WTC11 (cell line): ENCODE measurements around the gene STRADB. TPM values are rescaled to one million over a fixed set of nuclear protein-coding genes. Genes with fewer than 3 reads are reported as not detected.

ENCODE experiments used
- ATAC-seq: fragments of 200-7000 bp; cut with Tn5 transposase; 2 replicates; pipeline ENCODE4 v1.10.0; 2021; ENCODE audit warnings: mild to moderate bottlenecking, moderate library complexity
- CTCF ChIA-PET: fragments of 300-600 bp; sonication (Branson Sonifier 250); formaldehyde crosslinking; loops from one replicate; lab custom pipeline; 2021; ENCODE audit warnings: antibody characterized with exemption; lab: Charles Lee
- POLR2A ChIA-PET: fragments of 350-600 bp; sonication (Branson Sonifier 250); formaldehyde crosslinking; loops from one replicate; lab custom pipeline; 2021; ENCODE audit warnings: antibody characterized with exemption; lab: Charles Lee
- DNase-seq: peaks from one replicate; pipeline ENCODE4 v3.0.0; 2021; ENCODE audit warnings: low spot score
- H3K27ac Mint-ChIP-seq: 2 replicates; pipeline ENCODE4 v1.8.0; 2021; ENCODE audit warnings: mixed read lengths
- H3K27me3 Mint-ChIP-seq: 2 replicates; pipeline ENCODE4 v1.8.0; 2021; ENCODE audit warnings: low read depth, mild to moderate bottlenecking, moderate library complexity, mixed read lengths
- H3K36me3 Mint-ChIP-seq: 2 replicates; pipeline ENCODE4 v1.8.0; 2021; ENCODE audit warnings: mixed read lengths
- H3K4me1 Mint-ChIP-seq: 2 replicates; pipeline ENCODE4 v1.8.0; 2022; ENCODE audit warnings: mixed read lengths
- H3K4me3 Mint-ChIP-seq: 2 replicates; pipeline ENCODE4 v1.8.0; 2021; ENCODE audit warnings: mild to moderate bottlenecking, moderate library complexity, mixed read lengths
- H3K9me3 Mint-ChIP-seq: 2 replicates; pipeline ENCODE4 v1.8.0; 2021; ENCODE audit warnings: mixed read lengths
- AFF4 ChIP-seq: sonication (generic); formaldehyde crosslinking; IDR thresholded peaks from 2 replicates; pipeline ENCODE4 v1.8.1; 2023; ENCODE audit warnings: mild to moderate bottlenecking, missing genetic modification reagents, borderline replicate concordance
- ATF1 ChIP-seq: sonication (generic); formaldehyde crosslinking; IDR thresholded peaks from 2 replicates; pipeline ENCODE4 v1.8.1; 2023; ENCODE audit warnings: mild to moderate bottlenecking, moderate library complexity, missing genetic modification reagents
- ATF6 ChIP-seq: sonication (generic); formaldehyde crosslinking; IDR thresholded peaks from 2 replicates; pipeline ENCODE4 v1.8.1; 2023; ENCODE audit warnings: mild to moderate bottlenecking, missing genetic modification reagents
- CBFB ChIP-seq: sonication (generic); formaldehyde crosslinking; IDR thresholded peaks from 2 replicates; pipeline ENCODE4 v1.8.1; 2022; ENCODE audit warnings: mild to moderate bottlenecking, low read depth, missing genetic modification reagents
- CDX4 ChIP-seq: fragments of 250-450 bp; sonication (Bioruptor Pico); IDR thresholded peaks from 2 replicates; pipeline ENCODE4 v1.9.0; 2021; ENCODE audit warnings: moderate library complexity, mild to moderate bottlenecking, inconsistent platforms, borderline replicate concordance
- CREB1 ChIP-seq: sonication (generic); formaldehyde crosslinking; IDR thresholded peaks from 2 replicates; pipeline ENCODE4 v1.8.0; 2023; ENCODE audit warnings: mild to moderate bottlenecking, missing genetic modification reagents
- CTCF ChIP-seq: fragments of 200-600 bp; IDR thresholded peaks from 2 replicates; pipeline ENCODE4 v1.8.0; 2022; ENCODE audit warnings: antibody characterized with exemption
- FOXP4 ChIP-seq: sonication (generic); formaldehyde crosslinking; IDR thresholded peaks from 2 replicates; pipeline ENCODE4 v1.8.0; 2022; ENCODE audit warnings: mild to moderate bottlenecking, missing genetic modification reagents
- HMGA2 ChIP-seq: fragments of 250-450 bp; sonication (Bioruptor Pico); IDR thresholded peaks from 2 replicates; pipeline ENCODE4 v1.4.0; 2021; ENCODE audit warnings: mild to moderate bottlenecking, moderate library complexity
- IRF1 ChIP-seq: sonication (generic); formaldehyde crosslinking; IDR thresholded peaks from 2 replicates; pipeline ENCODE4 v1.8.0; 2023; ENCODE audit warnings: missing genetic modification reagents
- MLX ChIP-seq: sonication (generic); formaldehyde crosslinking; IDR thresholded peaks from 2 replicates; pipeline ENCODE4 v1.8.1; 2023; ENCODE audit warnings: mild to moderate bottlenecking, missing genetic modification reagents, moderate library complexity
- SMAD3 ChIP-seq: sonication (generic); formaldehyde crosslinking; IDR thresholded peaks from 2 replicates; pipeline ENCODE4 v1.8.0; 2022; ENCODE audit warnings: missing genetic modification reagents, mild to moderate bottlenecking, borderline replicate concordance
- SMAD4 ChIP-seq: sonication (generic); formaldehyde crosslinking; IDR thresholded peaks from 2 replicates; pipeline ENCODE4 v1.8.0; 2022; ENCODE audit warnings: mild to moderate bottlenecking, missing genetic modification reagents
- TEAD1 ChIP-seq: sonication (generic); formaldehyde crosslinking; IDR thresholded peaks from 2 replicates; pipeline ENCODE4 v1.8.0; 2022; ENCODE audit warnings: mild to moderate bottlenecking, missing genetic modification reagents
- ZNF121 ChIP-seq: sonication (generic); formaldehyde crosslinking; IDR thresholded peaks from 2 replicates; pipeline ENCODE4 v1.8.0; 2023; ENCODE audit warnings: missing genetic modification reagents
- ZNF138 ChIP-seq: sonication (generic); formaldehyde crosslinking; conservative IDR thresholded peaks from 2 replicates; pipeline ENCODE4 v1.8.1; 2022; ENCODE audit warnings: mild to moderate bottlenecking, moderate library complexity, missing genetic modification reagents
- ZNF232 ChIP-seq: sonication (generic); formaldehyde crosslinking; IDR thresholded peaks from 2 replicates; pipeline ENCODE4 v1.8.0; 2022; ENCODE audit warnings: mild to moderate bottlenecking, missing genetic modification reagents
- ZNF263 ChIP-seq: sonication (generic); formaldehyde crosslinking; IDR thresholded peaks from 2 replicates; pipeline ENCODE4 v1.8.1; 2022; ENCODE audit warnings: low read depth, mild to moderate bottlenecking, moderate library complexity, missing genetic modification reagents
- ZNF317 ChIP-seq: sonication (generic); formaldehyde crosslinking; IDR thresholded peaks from 2 replicates; pipeline ENCODE4 v1.8.1; 2023; ENCODE audit warnings: low read depth, mild to moderate bottlenecking, moderate library complexity, missing genetic modification reagents, borderline replicate concordance
- ZNF416 ChIP-seq: fragments of 250-450 bp; sonication (Bioruptor Pico); IDR thresholded peaks from 2 replicates; pipeline ENCODE4 v1.9.0; 2021; ENCODE audit warnings: mild to moderate bottlenecking, inconsistent platforms
- ZNF425 ChIP-seq: fragments of 250-450 bp; sonication (Bioruptor Pico); conservative IDR thresholded peaks from 2 replicates; pipeline ENCODE4 v1.9.0; 2021; ENCODE audit warnings: mild to moderate bottlenecking
- ZNF671 ChIP-seq: fragments of 250-450 bp; sonication (Bioruptor Pico); IDR thresholded peaks from 2 replicates; pipeline ENCODE4 v1.8.0; 2021; ENCODE audit warnings: mild to moderate bottlenecking
- total RNA-seq: library from RNA; stranded (reverse); gene quantifications from 3 replicates; pipeline ENCODE4 v1.2.3, GENCODE V29; 2021

STRADB gene
- total RNA-seq, 1 experiment from 2014 or later = 36.7 TPM

GRCh38 chr2:201458381-201458780 lies 6.8 kb downstream of the STRADB start:
- POLR2A ChIA-PET = no interaction called here
- peaks cover 12% of the 10 kb centered on the region for H3K9me3 Mint-ChIP-seq
- DNase-seq = no peak
- CTCF ChIA-PET = no interaction called here
- TF ChIP-seq CDX4 (CRISPR knock-in tag) = no peak
- no peak for TF ChIP-seq ZNF263 (CRISPR knock-in tag)
- TF ChIP-seq ZNF232 (CRISPR knock-in tag) = no peak
- no peak for TF ChIP-seq HMGA2 (CRISPR knock-in tag)
- no peak for TF ChIP-seq IRF1 (CRISPR knock-in tag)
- TF ChIP-seq, all 79 proteins: peak for 0
- no peaks in the 10 kb centered on the region; the same call in 1 of the 2 replicates for H3K27me3 Mint-ChIP-seq
- H3K36me3 Mint-ChIP-seq = peaks cover 18% of the 10 kb centered on the region
- no peak for ATAC-seq
- peaks cover 2% of the 10 kb centered on the region; the same call in 1 of the 2 replicates for H3K4me1 Mint-ChIP-seq
- no peak overlapping the region for H3K4me3 Mint-ChIP-seq
- H3K27ac Mint-ChIP-seq = no peak overlapping the region

- CTCF ChIA-PET = no interaction called here
- Mint-ChIP-seq H3K4me1 (no peaks in the 10 kb centered on the region), H3K9me3 (peaks cover 12% of the 10 kb centered on the region), H3K36me3 (peaks cover 18% of the 10 kb centered on the region), H3K4me3 (no peak overlapping the region), H3K27ac (no peak overlapping the region), H3K27me3 (no peaks in the 10 kb centered on the region)
- DNase-seq (no peak), ATAC-seq (no peak)
- TF ChIP-seq FOXP4 = no peak
- TF ChIP-seq CTCF = no peak
- no peak for TF ChIP-seq ATF1 (CRISPR knock-in tag)
- no peak for TF ChIP-seq CBFB (CRISPR knock-in tag)
- no peak for TF ChIP-seq ZNF425 (CRISPR knock-in tag)
- no peak for TF ChIP-seq ZNF121 (CRISPR knock-in tag)
- no peak for TF ChIP-seq ZNF317 (CRISPR knock-in tag)
- no peak for TF ChIP-seq SMAD3
- no peak for TF ChIP-seq ZNF138 (CRISPR knock-in tag)
- no peak for TF ChIP-seq AFF4 (CRISPR knock-in tag)
- TF ChIP-seq MLX = no peak
- TF ChIP-seq CREB1 (CRISPR knock-in tag) = no peak
- TF ChIP-seq SMAD4 = no peak
- no peak for TF ChIP-seq ATF6 (CRISPR knock-in tag)
- no peak for TF ChIP-seq TEAD1
- no peak for TF ChIP-seq ZNF416 (CRISPR knock-in tag)
- TF ChIP-seq ZNF671 (CRISPR knock-in tag) = no peak
- POLR2A ChIA-PET = no interaction called here
Measured at GRCh38 chr2:201460532-201460931, 9.0 kb downstream of the STRADB start.
